Measurements from ENCODE around the gene MATK. TPM values are rescaled to one million over a fixed set of nuclear protein-coding genes. Genes with fewer than 3 reads are reported as not detected.

Gene MATK
- total RNA-seq, 4 donors from 2014 or later, result 1.7 TPM; not detected in 3

GRCh38 chr19:3775831-3776230, 10.3 kb downstream of the MATK start:
- intact Hi-C loops (cut with DNase I; ENCODE audit: low total_unique reads), result no loop called here
- H3K27me3 ChIP-seq, result peaks cover 0 to 2% (median 0%) of the 10 kb centered on the region in 3 donors
- no peaks in the 10 kb centered on the region for H3K4me1 ChIP-seq
- H3K9me3 ChIP-seq, result peaks cover 0 to 3% (median 0%) of the 10 kb centered on the region in 3 donors
- in situ Hi-C loops (cut with MboI; ENCODE audit: low sequenced_read_pairs in 4 of 4), result no loop called here
- no peak overlapping the region for H3K27ac ChIP-seq
- H3K36me3 ChIP-seq, result no peaks in the 10 kb centered on the region
- TF ChIP-seq CTCF (IDR thresholded peaks at IDR 0.05 in 4 of 5, conservative IDR thresholded peaks at IDR 0.05 in 1 of 5), result no peak
- no peak for TF ChIP-seq POLR2A (IDR thresholded peaks at IDR 0.05)
- H3K4me3 ChIP-seq, result no peak overlapping the region
- DNase-seq (no peak), ATAC-seq (no peak)

DNA sequence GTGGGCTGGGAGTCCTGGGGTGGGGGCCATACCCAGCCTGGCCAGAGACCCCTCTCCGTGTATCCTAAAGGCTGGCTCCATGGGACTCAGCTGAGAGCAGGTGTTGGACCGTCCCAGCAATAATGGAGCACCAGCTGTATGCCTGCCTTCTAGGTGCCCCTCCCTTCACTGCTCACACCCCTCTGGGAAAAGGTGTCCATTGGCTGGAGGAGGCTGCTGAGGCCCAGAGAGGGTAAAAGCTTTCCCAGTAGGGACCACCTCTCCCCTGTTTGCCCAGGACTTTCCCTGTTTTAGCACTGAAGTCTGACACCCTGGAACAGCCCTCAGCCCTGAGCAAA, 10.8 kb downstream of the MATK start:
- intact Hi-C loops (cut with DNase I; ENCODE audit: low total_unique reads), result no loop called here
- no peak for DNase-seq

GRCh38 chr19:3774621-3775373, 11.4 kb downstream of the MATK start:
- Histone ChIP-seq H3K4me1 (no peaks in the 10 kb centered on the region), H3K9me3 (no peaks in the 10 kb centered on the region), H3K36me3 (no peaks in the 10 kb centered on the region), H3K27ac (no peak overlapping the region), H3K4me3 (no peak overlapping the region), H3K27me3 (peaks cover 0 to 2% (median 0%) of the 10 kb centered on the region in 3 donors)
- no peak for TF ChIP-seq POLR2A (IDR thresholded peaks at IDR 0.05)
- no peak for TF ChIP-seq CTCF (IDR thresholded peaks at IDR 0.05 in 4 of 5, conservative IDR thresholded peaks at IDR 0.05 in 1 of 5)
- intact Hi-C loops (cut with DNase I; ENCODE audit: low total_unique reads), result no loop called here
- in situ Hi-C loops (cut with MboI; ENCODE audit: low sequenced_read_pairs in 4 of 4), result no loop called here
- ATAC-seq (no peak), DNase-seq (no peak)

More for the DNA sequence above, 10.8 kb downstream of the MATK start:
- H3K4me3 ChIP-seq, result no peak overlapping the region
- in situ Hi-C loops (cut with MboI; ENCODE audit: low sequenced_read_pairs in 4 of 4), result no loop called here
- no peak for ATAC-seq
- no peak overlapping the region for H3K27ac ChIP-seq
- H3K36me3 ChIP-seq, result no peaks in the 10 kb centered on the region
- peaks cover 0 to 2% (median 0%) of the 10 kb centered on the region in 3 donors for H3K27me3 ChIP-seq
- TF ChIP-seq CTCF (IDR thresholded peaks at IDR 0.05 in 4 of 5, conservative IDR thresholded peaks at IDR 0.05 in 1 of 5), result no peak
- no peak for TF ChIP-seq POLR2A (IDR thresholded peaks at IDR 0.05)
- H3K9me3 ChIP-seq, result no peaks in the 10 kb centered on the region
- no peaks in the 10 kb centered on the region for H3K4me1 ChIP-seq

DNA sequence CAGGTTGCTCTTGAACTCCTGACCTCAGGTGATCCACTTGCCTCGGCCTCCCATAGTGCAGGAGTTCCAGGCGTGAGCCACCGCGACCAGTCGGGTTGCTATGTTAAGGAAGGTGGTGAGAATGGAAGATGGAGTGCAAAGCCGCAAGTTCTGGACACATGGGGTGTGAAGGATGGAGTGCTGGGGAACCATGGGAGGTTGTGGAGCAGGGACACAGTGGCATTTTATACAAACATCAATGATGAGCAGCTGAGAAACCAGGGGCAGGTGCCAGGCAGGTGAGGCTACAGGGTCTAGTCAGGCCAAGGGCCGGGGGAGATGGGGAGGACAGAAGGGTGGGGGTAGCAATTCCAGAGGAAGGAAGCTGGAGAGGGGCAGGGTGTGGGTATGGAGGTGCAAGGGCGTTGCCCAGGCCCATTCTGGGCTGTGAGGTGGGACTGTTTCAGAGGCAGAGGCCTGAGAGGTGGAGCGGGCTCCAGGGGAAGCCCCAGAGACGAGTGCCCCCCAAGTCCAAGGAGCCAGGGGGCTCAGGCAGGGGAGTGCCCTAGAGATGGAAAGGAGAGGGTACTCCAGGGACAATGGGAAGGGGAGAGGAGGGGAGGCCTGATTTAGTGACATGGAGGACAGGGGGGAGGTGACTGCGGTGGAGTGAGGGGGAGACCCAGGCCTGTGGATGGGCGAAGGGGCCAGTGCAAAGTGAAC, 12.2 kb downstream of the MATK start:
- in situ Hi-C loops (cut with MboI; ENCODE audit: low sequenced_read_pairs in 4 of 4) (no loop called here), intact Hi-C loops (cut with DNase I; ENCODE audit: low total_unique reads) (no loop called here)
- DNase-seq (no peak), ATAC-seq (no peak)
- Histone ChIP-seq H3K36me3 (no peaks in the 10 kb centered on the region), H3K4me1 (no peaks in the 10 kb centered on the region), H3K27ac (no peak overlapping the region), H3K4me3 (no peak overlapping the region), H3K27me3 (peaks cover 0 to 2% (median 0%) of the 10 kb centered on the region in 3 donors), H3K9me3 (no peaks in the 10 kb centered on the region)
- TF ChIP-seq CTCF (IDR thresholded peaks at IDR 0.05 in 4 of 5, conservative IDR thresholded peaks at IDR 0.05 in 1 of 5) (no peak), POLR2A (IDR thresholded peaks at IDR 0.05) (no peak)
